Measurements from ENCODE around the gene PDK2.
A peak's percentile ranks its signal among the peaks of the same experiment; 100 is the strongest.

The PDK2 gene

GRCh38 chr17:50151041-50151936 lies 56.1 kb downstream of the PDK2 start:
- DNase-seq (ENCODE audit: low read depth) = peak; percentile 55
- H3K4me3 ChIP-seq (ENCODE audit: control insufficient read depth, low read depth, low read length) = peak overlapping the region; percentile 60
- peak; percentile 72 for TF ChIP-seq CTCF (IDR thresholded peaks at IDR 0.05; ENCODE audit: control insufficient read depth, insufficient read depth, low read depth, low read length, missing control alignments)

DNA sequence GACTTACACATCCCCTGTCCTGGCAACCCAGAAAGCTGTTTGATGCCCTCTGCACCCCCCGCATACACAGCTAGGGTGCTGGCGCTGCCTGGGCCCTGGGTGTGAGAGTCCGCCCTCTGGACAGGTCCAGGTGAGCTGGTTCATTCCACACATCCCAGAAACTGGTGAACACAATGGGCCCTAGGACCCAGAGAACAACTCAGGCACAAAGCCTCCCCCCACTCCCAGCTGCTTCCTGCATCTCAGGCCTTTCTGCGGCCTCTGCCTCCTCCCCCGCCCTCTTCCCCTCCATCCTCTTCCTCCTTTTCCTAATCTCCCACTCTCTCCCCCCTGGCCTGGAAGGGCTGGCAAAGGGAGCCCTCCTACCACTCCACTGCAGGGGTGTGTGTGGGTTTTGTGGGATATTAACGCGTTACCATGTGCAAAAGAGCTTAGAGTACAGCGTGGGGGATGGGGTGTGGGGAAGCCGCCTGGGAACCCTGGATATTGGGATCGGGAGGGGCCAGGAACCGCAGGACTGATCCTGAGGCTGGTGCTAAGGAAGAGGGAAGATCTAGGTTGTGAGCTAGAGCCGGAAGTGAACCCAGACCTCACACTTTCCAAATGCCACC lies 56.9 kb downstream of the PDK2 start:
- no peak for TF ChIP-seq CTCF (IDR thresholded peaks at IDR 0.05; ENCODE audit: control insufficient read depth, insufficient read depth, low read depth, low read length, missing control alignments)
- peak; percentile 48 for DNase-seq (ENCODE audit: low read depth)
- peak overlapping the region; percentile 60 for H3K4me3 ChIP-seq (ENCODE audit: control insufficient read depth, low read depth, low read length)

DNA sequence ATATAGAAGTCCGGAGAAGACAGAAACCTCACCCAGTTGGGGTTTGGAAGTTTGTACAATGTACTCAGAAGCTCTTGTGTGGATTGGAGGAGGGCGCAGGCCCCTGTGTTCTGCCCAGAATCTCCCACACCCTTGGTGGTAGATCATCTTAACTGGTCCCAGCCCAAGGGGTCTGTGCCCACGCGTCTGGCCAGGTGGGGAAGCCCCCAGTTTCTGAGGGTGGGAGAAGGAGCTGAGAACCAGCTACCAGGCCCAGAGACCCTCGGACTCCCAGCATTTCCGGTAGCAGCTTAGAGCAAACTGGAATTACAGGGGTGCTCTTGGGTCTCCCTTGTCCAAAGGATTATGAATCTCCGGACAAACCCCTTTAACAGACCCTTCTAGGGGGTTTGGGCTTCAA lies 57.6 kb downstream of the PDK2 start:
- TF ChIP-seq CTCF (IDR thresholded peaks at IDR 0.05; ENCODE audit: control insufficient read depth, insufficient read depth, low read depth, low read length, missing control alignments) = no peak
- peak overlapping the region; percentile 60 for H3K4me3 ChIP-seq (ENCODE audit: control insufficient read depth, low read depth, low read length)
- DNase-seq (ENCODE audit: low read depth) = no peak

DNA sequence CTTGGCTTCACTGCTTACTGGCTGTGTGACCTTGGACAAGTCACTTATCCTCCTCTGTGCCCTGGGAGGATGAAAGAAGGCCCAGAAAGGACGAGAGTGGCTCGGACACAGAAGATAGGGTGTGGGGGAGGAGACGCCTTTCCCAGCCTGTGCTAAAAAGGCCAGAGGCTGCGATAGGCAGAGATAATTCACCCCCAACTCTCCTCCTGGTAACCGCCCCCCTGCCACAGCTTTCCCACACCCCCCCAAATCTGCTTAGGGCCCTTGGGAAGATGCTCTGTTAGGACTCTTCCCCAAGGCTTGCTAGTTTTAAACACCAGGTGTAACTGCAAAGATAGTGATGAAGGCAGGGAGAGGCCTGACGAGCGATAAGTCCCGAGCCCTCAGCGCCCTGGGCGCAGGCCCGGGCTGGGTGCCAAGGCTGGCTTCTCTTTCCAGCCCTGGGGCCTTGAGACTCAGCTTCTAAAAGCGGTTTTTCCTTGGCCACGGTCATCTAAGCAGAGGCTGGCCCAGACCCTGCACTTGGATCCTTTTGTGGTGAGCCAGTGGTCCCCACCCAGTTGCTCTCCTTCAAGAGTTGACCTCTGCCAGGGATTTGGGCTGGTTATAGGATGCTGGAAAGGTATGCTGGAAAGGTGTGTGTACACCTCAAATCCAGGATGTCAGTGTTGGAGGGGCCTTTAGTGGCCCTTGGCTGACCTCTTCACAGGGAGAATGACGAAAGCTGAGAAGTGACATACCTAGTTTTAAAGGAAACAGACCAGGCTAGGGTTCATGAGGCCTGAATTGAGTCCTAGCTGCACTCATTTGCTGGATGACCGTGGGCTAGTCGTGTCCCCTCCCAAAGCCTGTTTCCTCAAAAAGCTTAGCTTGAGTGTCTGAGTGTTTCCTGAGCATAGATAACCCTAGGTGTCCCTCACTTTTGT lies 58.8 kb downstream of the PDK2 start:
- H3K4me3 ChIP-seq (ENCODE audit: control insufficient read depth, low read depth, low read length) = no peak overlapping the region
- DNase-seq (ENCODE audit: low read depth) = no peak
- TF ChIP-seq CTCF (IDR thresholded peaks at IDR 0.05; ENCODE audit: control insufficient read depth, insufficient read depth, low read depth, low read length, missing control alignments) = no peak

- H3K4me3 ChIP-seq (ENCODE audit: control insufficient read depth, low read depth, low read length) = no peak overlapping the region
Measured at GRCh38 chr17:50154604-50155003, 59.5 kb downstream of the PDK2 start.

More at GRCh38 chr17:50154604-50155003, 59.5 kb downstream of the PDK2 start:
- DNase-seq (ENCODE audit: low read depth) = no peak
- no peak for TF ChIP-seq CTCF (IDR thresholded peaks at IDR 0.05; ENCODE audit: control insufficient read depth, insufficient read depth, low read depth, low read length, missing control alignments)

Measured in AG09309 (cell line).